ENCODE data around the gene AP3B2. TPM values are rescaled to one million over a fixed set of nuclear protein-coding genes. Genes with fewer than 3 reads are reported as not detected.
A peak's percentile ranks its signal among the peaks of the same experiment; 100 is the strongest.
"Not testable (repeated sequence)": the region's sequence is repeated elsewhere in the genome, so short reads cannot be mapped to it uniquely, and the experiment has no call there.

The AP3B2 gene
- total and polyA plus RNA-seq, 2 experiments from 2014 or later = 1.4 to 3.0 TPM

DNA sequence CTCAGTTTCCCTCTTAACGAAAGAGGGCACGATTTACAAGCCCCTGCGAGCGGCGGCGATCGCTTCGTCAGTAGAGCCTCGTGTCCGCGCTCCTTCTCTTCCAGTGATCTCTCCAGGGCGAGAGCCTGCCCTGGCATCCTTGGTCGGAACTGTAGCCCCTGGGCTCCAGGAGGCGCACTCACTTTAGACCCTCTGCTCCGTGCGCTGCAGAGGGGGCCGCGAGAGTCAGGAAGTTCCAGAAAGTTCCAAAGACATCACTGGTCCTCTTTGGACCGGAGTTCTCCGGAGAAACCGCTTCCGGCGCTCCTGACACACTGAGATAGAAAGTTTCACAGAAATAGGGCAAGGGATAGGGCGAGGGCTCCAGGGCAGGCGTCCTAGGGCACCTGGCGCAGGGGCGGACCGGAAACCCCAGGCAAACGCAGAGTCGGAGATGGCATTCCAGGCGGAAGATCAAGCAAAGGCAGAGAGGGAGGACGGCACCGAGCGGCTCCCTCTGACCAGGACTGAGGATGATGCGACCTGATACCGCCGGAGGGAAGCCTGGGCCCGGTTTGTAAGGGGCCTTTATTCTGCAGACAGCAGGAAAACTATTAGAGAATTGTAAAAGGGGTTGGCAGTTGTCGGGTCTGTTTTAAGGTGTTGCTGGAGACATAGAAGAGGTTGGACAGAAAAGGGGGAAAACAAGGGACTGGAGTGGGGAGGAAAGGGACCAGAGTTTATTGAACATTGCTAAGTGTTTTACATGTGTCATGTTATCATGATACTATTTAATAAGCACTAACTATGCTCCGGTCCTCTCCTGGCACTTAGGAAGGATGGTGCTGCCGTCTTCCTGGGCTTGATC lies 61.2 kb downstream of the AP3B2 start:
- Histone ChIP-seq H3K27me3 (peaks cover 93% of the 10 kb centered on the region), H3K4me3 (peak overlapping the region; percentile 44), H3K9me3 (ENCODE audit: low read depth) (no peaks in the 10 kb centered on the region), H3K4me1 (ENCODE audit: low read depth) (peaks cover 6% of the 10 kb centered on the region), H3K27ac (no peak overlapping the region), H3K36me3 (no peaks in the 10 kb centered on the region)
- DNase-seq (ENCODE audit: low read depth in 1 of 2, low spot score in 1 of 2) = peak; percentile 14 to 30
- no peak for TF ChIP-seq CTCF (IDR thresholded peaks at IDR 0.05; ENCODE audit: low read depth, low read length)

GRCh38 chr15:82647835-82648256 lies 61.8 kb downstream of the AP3B2 start:
- DNase-seq (ENCODE audit: low read depth in 1 of 2, low spot score in 1 of 2) = peak in 1 of 2 donors; percentile 46
- Histone ChIP-seq H3K4me3 (peak overlapping the region; percentile 44), H3K4me1 (ENCODE audit: low read depth) (peaks cover 6% of the 10 kb centered on the region), H3K27ac (no peak overlapping the region), H3K36me3 (no peaks in the 10 kb centered on the region), H3K9me3 (ENCODE audit: low read depth) (no peaks in the 10 kb centered on the region), H3K27me3 (peaks cover 91% of the 10 kb centered on the region)
- no peak for TF ChIP-seq CTCF (IDR thresholded peaks at IDR 0.05; ENCODE audit: low read depth, low read length)

DNA sequence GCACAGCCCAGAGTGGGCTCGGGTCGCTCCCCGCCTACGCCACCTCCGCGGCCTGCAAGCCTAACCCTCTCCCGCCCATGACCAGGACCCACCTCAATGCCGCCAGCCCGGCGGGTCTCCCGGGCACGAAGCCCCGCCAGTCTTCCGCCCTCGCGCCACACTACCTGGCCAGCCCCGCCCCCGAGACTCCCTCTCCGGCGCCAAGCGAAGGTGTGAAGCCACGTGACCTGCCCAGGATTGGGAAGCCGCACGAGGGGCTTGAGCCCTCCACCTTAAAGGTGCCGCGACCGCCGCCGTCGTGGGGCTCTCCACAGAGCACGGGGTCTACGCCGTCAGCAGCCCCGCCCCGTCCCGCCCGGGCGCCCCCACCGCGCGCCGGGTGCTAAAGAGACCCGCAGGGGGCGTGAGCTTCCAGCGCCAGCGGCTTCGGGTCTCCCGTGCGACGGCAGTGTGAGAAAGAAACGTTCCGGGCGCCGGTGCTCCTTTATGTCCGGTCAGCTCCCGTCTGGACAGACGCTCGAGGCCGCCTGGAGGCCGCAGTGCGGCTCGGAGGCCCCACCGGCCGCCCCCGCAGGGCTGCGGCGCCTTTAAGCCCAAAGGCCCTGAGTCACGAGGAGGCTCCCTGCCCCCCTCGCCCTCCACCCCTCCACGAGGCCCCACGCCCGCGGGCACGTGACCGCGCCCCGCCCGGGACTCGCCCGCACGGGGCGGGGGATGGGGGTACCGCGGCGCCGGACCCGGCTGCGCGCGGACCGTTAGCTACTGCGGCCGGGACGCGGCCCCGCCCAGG lies 62.4 kb downstream of the AP3B2 start, which contains the start of gene CPEB1:
Gene CPEB1 (minus strand): TSS at position 319 of the 790 bp plus-strand sequence. CDS start 18,904 bp downstream, outside the sequence.
- Histone ChIP-seq H3K27ac (no peak within 1 kb of the TSS), H3K9me3 (ENCODE audit: low read depth) (no peaks in the 10 kb centered on the region), H3K27me3 (peaks cover 91% of the 10 kb centered on the region), H3K36me3 (no peaks in the 10 kb centered on the region), H3K4me1 (ENCODE audit: low read depth) (peaks cover 6% of the 10 kb centered on the region), H3K4me3 (peak within 1 kb of the TSS; percentile 44)
- DNase-seq (ENCODE audit: low read depth in 1 of 2, low spot score in 1 of 2) = peak; percentile 45 to 55
- TF ChIP-seq CTCF (IDR thresholded peaks at IDR 0.05; ENCODE audit: low read depth, low read length) = peak; percentile 27

GRCh38 chr15:82646250-82647044 lies 63.2 kb downstream of the AP3B2 start:
- Histone ChIP-seq H3K36me3 (no peaks in the 10 kb centered on the region), H3K9me3 (ENCODE audit: low read depth) (no peaks in the 10 kb centered on the region), H3K4me1 (ENCODE audit: low read depth) (peaks cover 6% of the 10 kb centered on the region), H3K27me3 (peaks cover 93% of the 10 kb centered on the region), H3K4me3 (no peak overlapping the region), H3K27ac (no peak overlapping the region)
- TF ChIP-seq CTCF (IDR thresholded peaks at IDR 0.05; ENCODE audit: low read depth, low read length) = no peak
- peak in 1 of 2 donors; percentile 15 for DNase-seq (ENCODE audit: low read depth in 1 of 2, low spot score in 1 of 2)

DNA sequence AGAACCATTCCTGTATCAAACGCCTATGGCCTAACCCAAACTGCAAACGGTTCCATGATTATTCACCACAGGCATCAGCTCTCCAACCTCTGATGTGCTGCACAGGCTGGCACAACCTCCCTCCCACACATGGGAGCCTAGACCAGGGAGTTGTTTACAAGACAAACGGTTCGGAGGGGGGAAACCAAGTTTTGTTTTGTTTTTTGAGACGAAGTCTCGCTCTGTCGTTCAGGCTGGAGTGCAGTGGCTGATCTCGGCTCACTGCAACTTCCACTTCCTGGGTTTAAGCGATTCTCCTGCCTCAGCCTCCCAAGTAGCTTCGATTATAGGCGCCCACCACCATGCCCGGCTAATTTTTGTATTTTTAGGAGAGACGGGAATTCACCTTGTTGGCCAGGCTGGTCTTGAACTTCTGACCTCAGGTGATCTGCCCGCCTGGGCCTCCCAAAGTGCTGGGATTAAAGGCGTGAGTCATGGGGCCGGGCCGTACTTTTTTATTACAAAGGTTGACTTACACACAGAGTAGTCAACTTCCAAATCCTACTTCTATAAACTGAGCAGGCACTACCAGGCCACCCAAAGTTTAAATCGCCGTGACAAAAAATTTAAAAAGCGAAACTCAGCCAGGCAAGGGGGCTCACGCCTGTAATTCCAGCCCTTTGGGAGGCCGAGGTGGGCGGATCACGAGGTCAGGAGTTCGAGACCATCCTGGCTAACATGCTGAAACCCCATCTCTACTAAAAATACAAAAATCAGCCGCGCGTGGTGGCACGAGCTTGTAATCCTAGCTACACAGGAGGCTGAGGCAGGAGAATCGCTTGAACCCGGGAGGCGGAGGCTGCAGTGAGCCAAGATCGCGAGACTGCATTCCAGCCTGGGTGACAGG lies 64.5 kb downstream of the AP3B2 start:
- H3K27ac ChIP-seq; DNase-seq (ENCODE audit: low read depth in 1 of 2, low spot score in 1 of 2); H3K4me1 ChIP-seq (ENCODE audit: low read depth); H3K9me3 ChIP-seq (ENCODE audit: low read depth); H3K36me3 ChIP-seq; H3K4me3 ChIP-seq: not testable (repeated sequence)
- peaks cover 91% of the 10 kb centered on the region for H3K27me3 ChIP-seq
